ENCODE results near the gene NPAS2. TPM values are rescaled to one million over a fixed set of nuclear protein-coding genes. Genes with fewer than 3 reads are reported as not detected.

The NPAS2 gene
- total RNA-seq, 1 experiment from 2014 or later = 20.4 TPM

- Histone ChIP-seq H3K36me3 (ENCODE audit: control insufficient read depth in 1 of 2, insufficient read depth in 2 of 2, low read length in 2 of 2) (no peaks in the 10 kb centered on the region), H3K27ac (ENCODE audit: low read depth, low read length) (no peak overlapping the region), H2AFZ (ENCODE audit: low read depth, low read length, poor library complexity, severe bottlenecking) (no peak overlapping the region), H3K4me2 (ENCODE audit: low read length) (no peak overlapping the region), H3K4me1 (ENCODE audit: control insufficient read depth in 1 of 2, insufficient read depth in 2 of 2, low read length in 2 of 2) (no peaks in the 10 kb centered on the region), H3K79me2 (ENCODE audit: insufficient read depth, low read length) (peaks cover 8% of the 10 kb centered on the region; the same call in 1 of the 2 replicates), H3K9ac (ENCODE audit: low read length) (no peak overlapping the region), H3K9me3 (ENCODE audit: control insufficient read depth in 1 of 2, insufficient read depth in 1 of 2, low read depth in 1 of 2, low read length in 2 of 2) (no peaks in the 10 kb centered on the region), H3K27me3 (ENCODE audit: insufficient read depth, low read length) (no peaks in the 10 kb centered on the region), H3K4me3 (replicated peaks in 1 of 2; ENCODE audit: low read depth in 1 of 2, low read length in 2 of 2) (no peak overlapping the region), H4K20me1 (ENCODE audit: insufficient read depth) (no peaks in the 10 kb centered on the region), H3K9me2 (ENCODE audit: insufficient read depth) (no peaks in the 10 kb centered on the region)
- no peak for TF ChIP-seq ZFX (IDR thresholded peaks at IDR 0.05)
- intact Hi-C loops (cut with micrococcal nuclease) = no loop called here
- ChIA-PET RAD21 (ENCODE audit: low non-redundant PET in 1 of 2, low total read pairs in 2 of 2, uncharacterized antibody in 2 of 2, unreplicated experiment in 2 of 2) (no interaction called here), POLR2A (no interaction called here), CTCF (no interaction called here)
- no peak for DNase-seq (ENCODE audit: low read depth, low spot score)
- no TSS peak for BruUV-seq (replicated peaks)
- no peak for ATAC-seq
Observed at GRCh38 chr2:100842241-100842922, 22.4 kb downstream of the NPAS2 start.

GRCh38 chr2:100844514-100844913 is 24.6 kb downstream of the NPAS2 start:
- H3K27me3 ChIP-seq (ENCODE audit: insufficient read depth, low read length) = no peaks in the 10 kb centered on the region
- H3K4me2 ChIP-seq (ENCODE audit: low read length) = no peak overlapping the region
- DNase-seq (ENCODE audit: low read depth, low spot score) = no peak
- intact Hi-C loops (cut with micrococcal nuclease) = no loop called here
- H3K9me3 ChIP-seq (ENCODE audit: control insufficient read depth in 1 of 2, insufficient read depth in 1 of 2, low read depth in 1 of 2, low read length in 2 of 2) = no peaks in the 10 kb centered on the region
- no peaks in the 10 kb centered on the region for H4K20me1 ChIP-seq (ENCODE audit: insufficient read depth)
- H2AFZ ChIP-seq (ENCODE audit: low read depth, low read length, poor library complexity, severe bottlenecking) = no peak overlapping the region
- no peak for ATAC-seq
- ChIA-PET CTCF (no interaction called here), POLR2A (no interaction called here), RAD21 (ENCODE audit: low non-redundant PET in 1 of 2, low total read pairs in 2 of 2, uncharacterized antibody in 2 of 2, unreplicated experiment in 2 of 2) (no interaction called here)
- peaks cover 6% of the 10 kb centered on the region; the same call in 1 of the 2 replicates for H3K79me2 ChIP-seq (ENCODE audit: insufficient read depth, low read length)
- H3K27ac ChIP-seq (ENCODE audit: low read depth, low read length) = no peak overlapping the region
- H3K4me3 ChIP-seq (replicated peaks in 1 of 2; ENCODE audit: low read depth in 1 of 2, low read length in 2 of 2) = no peak overlapping the region
- no peak overlapping the region for H3K9ac ChIP-seq (ENCODE audit: low read length)
- no TSS peak for BruUV-seq (replicated peaks)
- no peak for TF ChIP-seq FOSL1 (IDR thresholded peaks at IDR 0.05; ENCODE audit: low read depth)
- TF ChIP-seq POLR2A (IDR thresholded peaks at IDR 0.05; ENCODE audit: borderline replicate concordance, extremely low read depth, insufficient read depth, insufficient read length) = no peak
- TF ChIP-seq ATF3 (IDR thresholded peaks at IDR 0.05) = no peak
- no peak for TF ChIP-seq YY1 (IDR thresholded peaks at IDR 0.05; ENCODE audit: extremely low read depth, insufficient replicate concordance, low read depth, low read length)
- no peak for TF ChIP-seq ZNF274 (IDR thresholded peaks at IDR 0.05; ENCODE audit: low read depth, low read length)
- no peak for TF ChIP-seq POLR2AphosphoS5 (IDR thresholded peaks at IDR 0.05; ENCODE audit: low read depth, low read length)
- no peak for TF ChIP-seq TCF7L2 (IDR thresholded peaks at IDR 0.05; ENCODE audit: borderline replicate concordance, extremely low read depth, insufficient read depth, insufficient read length)
- no peaks in the 10 kb centered on the region for H3K36me3 ChIP-seq (ENCODE audit: control insufficient read depth in 1 of 2, insufficient read depth in 2 of 2, low read length in 2 of 2)
- no peaks in the 10 kb centered on the region for H3K9me2 ChIP-seq (ENCODE audit: insufficient read depth)
- H3K4me1 ChIP-seq (ENCODE audit: control insufficient read depth in 1 of 2, insufficient read depth in 2 of 2, low read length in 2 of 2) = no peaks in the 10 kb centered on the region

Measured in HCT116 (cell line).